Measurements from ENCODE around the gene TRAPPC14.

The TRAPPC14 gene

GRCh38 chr7:100130608-100131453 lies 27.7 kb downstream of the TRAPPC14 start (continued):
- TF ChIP-seq SP7 (tag by site-specific recombination; IDR thresholded peaks at IDR 0.05) (no peak; the same call in 1 of the 2 replicates), ZNF48 (tag by site-specific recombination; IDR thresholded peaks at IDR 0.05) (no peak), ZNF37A (tag by site-specific recombination; IDR thresholded peaks at IDR 0.05) (no peak), ZNF580 (tag by site-specific recombination; IDR thresholded peaks at IDR 0.05) (no peak), ZNF112 (tag by site-specific recombination; IDR thresholded peaks at IDR 0.05) (no peak), ZBTB20 (tag by site-specific recombination; IDR thresholded peaks at IDR 0.05) (no peak), ZNF561 (tag by site-specific recombination; IDR thresholded peaks at IDR 0.05; ENCODE audit: borderline replicate concordance) (no peak), ZBTB7A (tag by site-specific recombination; IDR thresholded peaks at IDR 0.05; ENCODE audit: low read depth) (no peak), ZNF664 (tag by site-specific recombination; IDR thresholded peaks at IDR 0.05) (no peak), ZBTB6 (tag by site-specific recombination; IDR thresholded peaks at IDR 0.05) (no peak), ZNF133 (tag by site-specific recombination; IDR thresholded peaks at IDR 0.05) (no peak), ZNF529 (tag by site-specific recombination; IDR thresholded peaks at IDR 0.05; ENCODE audit: insufficient replicate concordance) (no peak), ZNF704 (tag by site-specific recombination; IDR thresholded peaks at IDR 0.05) (no peak), ZNF76 (tag by site-specific recombination; IDR thresholded peaks at IDR 0.05; ENCODE audit: borderline replicate concordance, low read depth) (no peak), ZNF596 (tag by site-specific recombination; IDR thresholded peaks at IDR 0.05) (no peak), ZFP69B (tag by site-specific recombination; IDR thresholded peaks at IDR 0.05) (peak; percentile 53), ZNF169 (tag by site-specific recombination; IDR thresholded peaks at IDR 0.05) (no peak), KLF8 (tag by site-specific recombination; IDR thresholded peaks at IDR 0.05) (no peak; the same call in 1 of the 2 replicates), ZNF391 (tag by site-specific recombination; IDR thresholded peaks at IDR 0.05; ENCODE audit: borderline replicate concordance, low read depth) (peak; percentile 37; the same call in 1 of the 2 replicates), ZNF23 (tag by site-specific recombination; IDR thresholded peaks at IDR 0.05; ENCODE audit: borderline replicate concordance) (no peak), PRDM4 (tag by site-specific recombination; IDR thresholded peaks at IDR 0.05) (no peak), YY2 (tag by site-specific recombination; IDR thresholded peaks at IDR 0.05) (no peak), ZNF157 (tag by site-specific recombination; IDR thresholded peaks at IDR 0.05) (no peak), IKZF3 (tag by site-specific recombination; IDR thresholded peaks at IDR 0.05) (no peak), ZSCAN16 (tag by site-specific recombination; IDR thresholded peaks at IDR 0.05) (no peak), ZNF645 (tag by site-specific recombination; IDR thresholded peaks at IDR 0.05) (no peak), ZBTB49 (tag by site-specific recombination; IDR thresholded peaks at IDR 0.05; ENCODE audit: low read depth) (no peak), ZNF473 (tag by site-specific recombination; IDR thresholded peaks at IDR 0.05) (no peak), ZNF830 (tag by site-specific recombination; IDR thresholded peaks at IDR 0.05; ENCODE audit: low read depth) (no peak), KLF9 (tag by site-specific recombination; IDR thresholded peaks at IDR 0.05; ENCODE audit: low read depth) (no peak), ZNF423 (tag by site-specific recombination; IDR thresholded peaks at IDR 0.05) (no peak), ZNF501 (tag by site-specific recombination; IDR thresholded peaks at IDR 0.05) (no peak)

Measured in HEK293 (cell line).